Mesendoderm (in vitro differentiated cells): ENCODE data around the gene UBE2Q2. TPM values are rescaled to one million over a fixed set of nuclear protein-coding genes. Genes with fewer than 3 reads are reported as not detected.

Source experiments
- DNase-seq: peaks from one replicate; pipeline ENCODE4 v3.0.0; 2013
- H2AK5ac ChIP-seq: 2 replicates; pipeline ENCODE4 v1.6.1; 2013; ENCODE audit warnings: low read length, inconsistent platforms
- H2BK120ac ChIP-seq: 2 replicates; pipeline ENCODE4 v1.6.1; 2013; ENCODE audit warnings: low read depth, mild to moderate bottlenecking, low read length, moderate library complexity, mixed read lengths
- H2BK15ac ChIP-seq: replicated peaks from 2 replicates; pipeline ENCODE4 v1.6.1; 2013; ENCODE audit warnings: low read depth, mild to moderate bottlenecking, moderate library complexity
- H2BK5ac ChIP-seq: 2 replicates; pipeline ENCODE4 v1.6.1; 2013; ENCODE audit warnings: low read length, inconsistent platforms
- H3K18ac ChIP-seq: 2 replicates; pipeline ENCODE4 v1.6.1; 2013; ENCODE audit warnings: mild to moderate bottlenecking, low read length, mixed read lengths
- H3K23ac ChIP-seq: one replicate; pipeline ENCODE4 v1.6.1; 2013; ENCODE audit warnings: low read length
- H3K27ac ChIP-seq: 2 replicates; pipeline ENCODE4 v1.5.1; 2013; ENCODE audit warnings: low read depth, mild to moderate bottlenecking, inconsistent platforms, low read length, moderate library complexity
- H3K27me3 ChIP-seq: 2 replicates; pipeline ENCODE4 v1.6.1; 2013; ENCODE audit warnings: low read length, control low read depth, mild to moderate bottlenecking, inconsistent platforms; ENCODE audit not compliant: insufficient read depth, poor library complexity
- H3K36me3 ChIP-seq: 2 replicates; pipeline ENCODE4 v1.6.1; 2013; ENCODE audit warnings: low read length, inconsistent platforms; ENCODE audit not compliant: control insufficient read depth, insufficient read depth
- H3K4ac ChIP-seq: one replicate; pipeline ENCODE4 v1.6.1; 2013; ENCODE audit warnings: low read depth, mild to moderate bottlenecking, low read length, moderate library complexity
- H3K4me1 ChIP-seq: 2 replicates; pipeline ENCODE4 v1.6.1; 2013; ENCODE audit warnings: low read depth, low read length, inconsistent platforms; ENCODE audit not compliant: control insufficient read depth
- H3K4me2 ChIP-seq: 2 replicates; pipeline ENCODE4 v1.6.1; 2013; ENCODE audit warnings: low read length
- H3K4me3 ChIP-seq: 2 replicates; pipeline ENCODE4 v1.5.1; 2013; ENCODE audit warnings: mild to moderate bottlenecking, low read length
- H3K56ac ChIP-seq: one replicate; pipeline ENCODE4 v1.6.1; 2013; ENCODE audit warnings: low read length
- H3K79me1 ChIP-seq: 2 replicates; pipeline ENCODE4 v1.6.1; 2013; ENCODE audit warnings: low read length, inconsistent platforms
- H3K79me2 ChIP-seq: 2 replicates; pipeline ENCODE4 v1.6.1; 2013; ENCODE audit warnings: mild to moderate bottlenecking, low read length; ENCODE audit not compliant: control insufficient read depth, insufficient read depth
- H3K9ac ChIP-seq: 2 replicates; pipeline ENCODE4 v1.6.1; 2013; ENCODE audit warnings: low read length, inconsistent platforms
- H4K5ac ChIP-seq: one replicate; pipeline ENCODE4 v1.6.1; 2013; ENCODE audit warnings: low read length
- H4K8ac ChIP-seq: one replicate; pipeline ENCODE4 v1.6.1; 2013; ENCODE audit warnings: low read depth, mild to moderate bottlenecking, control low read depth, low read length, moderate library complexity
- WGBS: extraction: QIAGEN DNeasy Blood & Tissue Kit; methylation state at CpG from one replicate; pipeline ENCODE4 v1.1.7; 2013; ENCODE audit warnings: low lambda C conversion rate, missing lambda C conversion rate; ENCODE audit not compliant: insufficient coverage; ENCODE audit errors: extremely low coverage; 5-methylcytosine and 5-hydroxymethylcytosine counted together
- small RNA-seq: library from polyadenylated mRNA; stranded (forward); fragments of <200 nt; extraction: miRNeasy Mini kit (QIAGEN cat#:217004); gene quantifications from one replicate; pipeline ENCODE3, GENCODE V24; 2013; ENCODE audit not compliant: insufficient read depth

The UBE2Q2 gene

DNA sequence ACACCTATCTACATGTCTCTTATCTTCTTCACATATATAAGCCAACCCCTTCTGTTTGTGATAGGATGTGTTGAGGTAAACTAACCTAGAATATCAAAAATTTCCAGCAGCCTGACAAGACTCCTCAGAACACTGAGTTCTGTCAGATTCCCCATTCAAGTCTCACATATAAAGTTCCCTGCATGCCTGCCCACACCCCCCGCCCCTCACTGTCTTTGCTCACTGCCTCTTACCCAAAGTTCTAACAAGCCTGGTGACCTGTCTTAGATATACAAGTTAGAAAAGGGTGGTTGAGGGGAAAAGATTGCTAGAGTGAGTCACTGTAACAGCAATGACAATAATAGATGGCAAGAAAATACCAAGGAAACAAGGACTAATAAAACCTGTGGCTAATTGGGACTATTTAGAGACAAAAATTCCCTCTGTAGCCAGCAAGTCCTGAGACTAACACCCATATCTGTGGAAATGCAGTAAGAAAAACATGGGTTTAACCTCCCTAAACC lies 100.5 kb downstream of the UBE2Q2 start:
- no peak for DNase-seq
- H3K4me3 ChIP-seq, result no peak overlapping the region
- no peak overlapping the region for H3K56ac ChIP-seq
- H2BK120ac ChIP-seq, result no peak overlapping the region
- H3K79me1 ChIP-seq, result no peaks in the 10 kb centered on the region
- WGBS, result no CpG with 5 or more reads among the region's 1 CpG
- no peaks in the 10 kb centered on the region for H3K36me3 ChIP-seq
- no peaks in the 10 kb centered on the region for H3K27me3 ChIP-seq
- no peak overlapping the region for H3K27ac ChIP-seq
- no peaks in the 10 kb centered on the region for H3K79me2 ChIP-seq
- no peak overlapping the region for H2BK15ac ChIP-seq
- H2BK5ac ChIP-seq, result no peak overlapping the region
- H3K4me1 ChIP-seq, result no peaks in the 10 kb centered on the region
- H3K9ac ChIP-seq, result no peak overlapping the region
- no peak overlapping the region for H2AK5ac ChIP-seq
- no peak overlapping the region for H3K23ac ChIP-seq
- no peak overlapping the region for H3K4me2 ChIP-seq
- H3K18ac ChIP-seq, result no peak overlapping the region
- no peak overlapping the region for H3K4ac ChIP-seq
- no peak overlapping the region for H4K5ac ChIP-seq
- no peak overlapping the region for H4K8ac ChIP-seq

DNA sequence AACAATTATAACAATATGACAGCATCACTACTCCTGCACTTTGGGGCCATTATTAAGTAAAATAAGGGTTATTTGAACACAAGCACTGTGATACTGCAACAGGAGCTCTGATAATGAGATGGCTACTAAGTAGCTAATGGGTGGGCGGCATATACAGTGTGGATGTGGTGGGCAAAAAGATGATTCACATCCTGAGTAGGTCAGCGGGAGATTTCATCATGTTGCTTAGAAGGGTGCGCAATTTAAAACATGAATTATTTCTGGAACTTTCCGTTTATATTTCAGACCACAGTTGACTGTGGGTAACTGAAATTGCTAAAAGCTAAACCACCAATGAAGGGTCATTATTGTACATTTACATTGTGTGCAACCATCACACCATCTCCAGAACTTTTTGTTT lies 102.7 kb downstream of the UBE2Q2 start:
- no peak overlapping the region for H2BK5ac ChIP-seq
- no peak for DNase-seq
- H4K8ac ChIP-seq, result no peak overlapping the region
- no peaks in the 10 kb centered on the region for H3K79me2 ChIP-seq
- H2BK120ac ChIP-seq, result no peak overlapping the region
- no peak overlapping the region for H4K5ac ChIP-seq
- no peak overlapping the region for H3K56ac ChIP-seq
- H3K36me3 ChIP-seq, result no peaks in the 10 kb centered on the region
- no peaks in the 10 kb centered on the region for H3K79me1 ChIP-seq
- no peak overlapping the region for H3K4me2 ChIP-seq
- no peak overlapping the region for H3K9ac ChIP-seq
- no peak overlapping the region for H2BK15ac ChIP-seq
- no peak overlapping the region for H3K4me3 ChIP-seq
- no peak overlapping the region for H3K27ac ChIP-seq
- no peaks in the 10 kb centered on the region for H3K27me3 ChIP-seq
- H3K4me1 ChIP-seq, result no peaks in the 10 kb centered on the region
- H3K18ac ChIP-seq, result no peak overlapping the region
- no peak overlapping the region for H3K23ac ChIP-seq
- no CpG with 5 or more reads among the region's 4 CpGs for WGBS
- H3K4ac ChIP-seq, result no peak overlapping the region
- no peak overlapping the region for H2AK5ac ChIP-seq

DNA sequence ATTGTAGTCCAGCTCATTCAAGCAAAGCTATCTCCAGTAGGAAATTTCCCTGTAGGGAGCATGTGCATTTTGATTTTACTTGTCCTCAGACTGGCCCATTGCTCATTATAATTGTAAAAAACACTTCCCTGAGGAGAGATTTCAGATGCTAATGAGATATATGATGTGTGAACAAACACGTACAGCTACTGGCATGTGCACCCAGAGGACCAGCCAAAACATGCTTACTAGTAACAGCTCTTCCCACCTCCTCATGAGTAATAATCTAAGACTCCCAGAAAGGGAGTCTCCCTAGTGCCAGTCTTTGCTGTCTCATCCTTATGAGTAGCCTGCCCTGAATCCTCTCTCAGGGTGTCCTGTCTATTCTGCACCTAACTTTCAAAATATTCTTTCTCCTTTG lies 103.8 kb downstream of the UBE2Q2 start:
- Histone ChIP-seq H2BK15ac (no peak overlapping the region), H3K4me3 (no peak overlapping the region), H3K27ac (no peak overlapping the region), H3K79me2 (no peaks in the 10 kb centered on the region), H3K4me1 (no peaks in the 10 kb centered on the region), H3K36me3 (no peaks in the 10 kb centered on the region), H4K8ac (no peak overlapping the region), H3K9ac (no peak overlapping the region), H2AK5ac (no peak overlapping the region), H3K4ac (no peak overlapping the region), H3K18ac (no peak overlapping the region), H3K4me2 (no peak overlapping the region), H3K23ac (no peak overlapping the region), H2BK5ac (no peak overlapping the region), H4K5ac (no peak overlapping the region), H2BK120ac (no peak overlapping the region), H3K79me1 (no peaks in the 10 kb centered on the region), H3K56ac (no peak overlapping the region), H3K27me3 (no peaks in the 10 kb centered on the region)
- no CpG with 5 or more reads among the region's 1 CpG for WGBS
- no peak for DNase-seq

DNA sequence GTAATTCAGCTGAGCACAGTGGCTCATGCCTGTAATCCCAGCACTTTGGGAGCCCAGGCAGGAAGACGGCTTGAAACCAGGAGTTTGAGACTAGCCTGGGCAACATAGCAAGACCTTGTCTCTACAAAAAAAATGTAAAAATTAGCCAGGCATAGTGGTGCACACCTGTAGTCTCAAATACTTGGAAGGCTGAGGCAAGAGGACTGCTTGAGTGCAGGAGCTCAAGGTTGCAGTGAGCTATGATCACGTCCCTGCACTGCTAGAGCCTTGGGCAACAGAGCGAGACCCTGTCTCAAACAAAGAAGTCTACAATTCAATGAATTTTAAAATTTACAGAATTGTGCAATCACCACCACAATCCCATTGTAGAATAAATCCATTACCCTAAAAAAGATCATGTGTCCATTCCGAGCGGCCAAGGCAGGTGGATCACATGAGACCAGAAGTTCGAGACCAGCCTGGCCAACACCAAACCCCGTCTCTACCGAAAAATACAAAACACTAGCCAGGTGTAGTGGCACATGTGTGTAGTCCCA lies 105.6 kb downstream of the UBE2Q2 start:
- no peak overlapping the region for H3K23ac ChIP-seq
- H2AK5ac ChIP-seq, result no peak overlapping the region
- WGBS, result no CpG with 5 or more reads among the region's 8 CpGs
- H2BK5ac ChIP-seq, result no peak overlapping the region
- no peak for DNase-seq
- H3K4ac ChIP-seq, result no peak overlapping the region
- no peak overlapping the region for H4K5ac ChIP-seq
- no peaks in the 10 kb centered on the region for H3K79me1 ChIP-seq
- no peak overlapping the region for H3K9ac ChIP-seq
- H3K18ac ChIP-seq, result no peak overlapping the region
- H3K4me1 ChIP-seq, result no peaks in the 10 kb centered on the region
- no peak overlapping the region for H3K27ac ChIP-seq
- no peak overlapping the region for H2BK120ac ChIP-seq
- H3K4me2 ChIP-seq, result no peak overlapping the region
- H3K79me2 ChIP-seq, result no peaks in the 10 kb centered on the region
- no peaks in the 10 kb centered on the region for H3K27me3 ChIP-seq
- no peak overlapping the region for H3K4me3 ChIP-seq
- no peaks in the 10 kb centered on the region for H3K36me3 ChIP-seq
- H4K8ac ChIP-seq, result no peak overlapping the region
- H3K56ac ChIP-seq, result no peak overlapping the region
- no peak overlapping the region for H2BK15ac ChIP-seq

Small RNA genes lying within 50 kb of the gene (small RNA-seq; reads per million reads assigned to genes)
- gene RN7SL510P, result not detected
